Skin epidermis (tissue), 12 donors: ENCODE measurements around the gene SWSAP1.
A peak's percentile ranks its signal among the peaks of the same experiment; 100 is the strongest.
"Not testable (repeated sequence)": the region's sequence is repeated elsewhere in the genome, so short reads cannot be mapped to it uniquely, and the experiment has no call there.

ENCODE experiments used
- H3K27ac ChIP-seq, 21 experiments: fragments of 200-600 bp; sonication (generic) in 11 of 21; one replicate each; pipeline ENCODE4 v1.5.0; 2020; ENCODE audit warnings: mild to moderate bottlenecking in 3 of 21, inconsistent platforms in 2 of 21, moderate library complexity in 2 of 21
- H3K4me3 ChIP-seq, 7 experiments: fragments of 200-600 bp; sonication (generic) in 2 of 7; one replicate each; pipeline ENCODE4 v1.5.0; 2020; ENCODE audit warnings: inconsistent platforms in 2 of 7, mild to moderate bottlenecking in 2 of 7, moderate library complexity in 1 of 7

SWSAP1 gene

DNA sequence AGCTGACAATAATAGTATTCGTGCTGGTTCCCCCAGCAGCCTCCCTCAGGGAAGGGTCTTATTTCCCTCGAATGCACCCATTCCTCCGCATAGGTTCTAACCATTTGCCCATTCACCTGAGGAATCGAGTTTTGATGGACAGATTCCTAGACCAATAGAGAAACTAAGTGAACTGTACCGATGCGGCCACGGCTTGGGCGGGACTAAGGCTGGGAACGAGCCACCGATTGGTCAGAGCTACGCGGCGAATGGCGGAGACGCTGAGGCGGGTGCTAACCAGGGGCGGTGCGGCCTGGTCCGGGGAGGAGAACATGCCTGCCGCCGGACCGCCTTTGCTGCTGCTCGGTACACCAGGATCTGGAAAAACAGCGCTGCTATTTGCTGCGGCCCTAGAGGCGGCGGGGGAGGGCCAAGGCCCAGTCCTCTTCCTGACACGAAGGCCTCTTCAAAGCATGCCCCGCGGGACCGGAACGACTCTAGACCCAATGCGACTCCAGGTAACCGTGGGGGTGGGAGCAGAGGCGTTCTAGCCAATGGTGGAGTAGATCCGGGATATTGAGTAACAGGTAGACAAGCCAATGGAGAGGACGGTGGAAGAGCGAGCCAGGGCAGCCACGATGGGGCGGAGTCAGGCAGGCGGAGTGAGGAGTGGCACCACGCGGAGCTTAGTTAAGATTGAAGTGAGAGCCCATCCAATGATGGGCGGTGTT lies at the start of gene SWSAP1:
SWSAP1 (plus strand) TSS at position 234 of the 710 bp plus-strand sequence; CDS start at position 249, 15 bp downstream.
- Histone ChIP-seq H3K27ac (peak within 1 kb of the TSS; percentile 48 to 99 (median 95)), H3K4me3 (peak within 1 kb of the TSS; percentile 43 to 52 (median 46))

- H3K27ac ChIP-seq: peak overlapping the region in 20 of 21 experiments; percentile 3 to 86 (median 59)
- H3K4me3 ChIP-seq: no peak overlapping the region
These were observed 49.6 kb upstream of the SWSAP1 start for GRCh38 chr19:11324748-11325389.

GRCh38 chr19:11325544-11325943 lies 48.9 kb upstream of the SWSAP1 start:
- peak overlapping the region in 5 of 21 experiments; percentile 65 to 86 (median 75) for H3K27ac ChIP-seq
- H3K4me3 ChIP-seq: no peak overlapping the region

DNA sequence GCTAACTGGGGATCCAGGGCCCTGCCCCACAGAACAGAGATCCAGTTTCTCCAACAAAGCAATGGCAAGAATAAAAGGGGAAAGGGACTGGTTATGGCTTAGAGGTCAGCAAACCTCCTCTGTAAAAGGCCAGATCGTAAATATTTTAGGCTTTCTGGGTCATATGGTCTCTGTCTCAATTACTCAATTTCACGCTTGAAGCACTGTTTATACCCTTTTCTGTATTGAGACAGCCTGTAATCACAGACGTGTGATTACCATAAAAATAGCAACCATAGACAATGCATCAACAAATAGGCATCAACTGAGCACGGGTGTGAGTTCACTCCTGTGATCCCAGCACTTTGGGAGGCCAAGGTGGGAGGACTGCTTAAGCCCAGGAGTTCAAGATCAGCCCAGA lies 44.3 kb upstream of the SWSAP1 start:
- Histone ChIP-seq H3K27ac (no peak overlapping the region), H3K4me3 (no peak overlapping the region)

GRCh38 chr19:11331502-11331901 lies 43.0 kb upstream of the SWSAP1 start:
- H3K27ac ChIP-seq: no peak overlapping the region

DNA sequence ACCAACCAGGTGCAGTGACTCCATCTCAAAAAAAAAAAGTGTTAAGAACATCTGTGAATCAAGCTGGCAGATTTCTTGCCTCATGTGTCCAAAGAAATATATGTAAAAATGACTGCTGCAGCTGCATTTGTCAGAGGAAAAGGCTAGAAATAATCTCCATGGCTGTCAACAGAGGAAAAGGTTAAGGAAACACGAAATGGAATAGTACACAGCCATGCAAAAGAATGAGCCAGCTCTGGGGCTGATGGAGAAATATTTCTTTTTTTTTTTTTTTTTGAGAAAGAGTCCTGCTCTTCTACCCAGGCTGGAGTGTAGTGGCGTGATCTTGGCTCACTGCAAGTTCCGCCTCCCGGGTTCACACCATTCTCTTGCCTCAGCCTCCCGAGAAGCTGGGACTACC lies 41.6 kb upstream of the SWSAP1 start:
- H3K4me3 ChIP-seq: no peak overlapping the region
- no peak overlapping the region for H3K27ac ChIP-seq

More at GRCh38 chr19:11331502-11331901, 43.0 kb upstream of the SWSAP1 start:
- no peak overlapping the region for H3K4me3 ChIP-seq

- H3K4me3 ChIP-seq, H3K27ac ChIP-seq: not testable (repeated sequence)
These were observed 40.6 kb upstream of the SWSAP1 start for GRCh38 chr19:11333838-11334237.

GRCh38 chr19:11335449-11336146 lies 38.9 kb upstream of the SWSAP1 start:
- Histone ChIP-seq H3K4me3 (no peak overlapping the region), H3K27ac (no peak overlapping the region)

DNA sequence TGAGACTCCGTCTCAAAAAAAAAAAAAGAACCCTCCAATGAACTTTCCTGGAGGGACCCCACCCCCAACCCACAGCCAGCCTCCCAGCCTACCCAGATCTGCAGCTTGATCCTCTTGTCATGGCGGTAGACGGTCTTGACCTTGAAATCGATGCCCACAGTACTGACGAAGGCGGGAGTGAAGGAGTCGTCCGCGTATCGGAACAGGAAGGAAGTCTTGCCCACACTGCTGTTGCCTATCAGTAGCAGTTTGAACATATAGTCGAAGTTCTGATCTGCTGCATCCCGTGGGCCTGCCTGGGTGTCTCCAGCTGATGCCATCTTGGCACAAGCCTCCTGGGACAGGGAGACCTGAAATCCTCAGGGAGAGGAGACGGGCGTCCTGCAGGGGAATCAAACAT lies 37.4 kb upstream of the SWSAP1 start:
- H3K27ac ChIP-seq: peak overlapping the region in 1 of 21 experiments; percentile 5

DNA sequence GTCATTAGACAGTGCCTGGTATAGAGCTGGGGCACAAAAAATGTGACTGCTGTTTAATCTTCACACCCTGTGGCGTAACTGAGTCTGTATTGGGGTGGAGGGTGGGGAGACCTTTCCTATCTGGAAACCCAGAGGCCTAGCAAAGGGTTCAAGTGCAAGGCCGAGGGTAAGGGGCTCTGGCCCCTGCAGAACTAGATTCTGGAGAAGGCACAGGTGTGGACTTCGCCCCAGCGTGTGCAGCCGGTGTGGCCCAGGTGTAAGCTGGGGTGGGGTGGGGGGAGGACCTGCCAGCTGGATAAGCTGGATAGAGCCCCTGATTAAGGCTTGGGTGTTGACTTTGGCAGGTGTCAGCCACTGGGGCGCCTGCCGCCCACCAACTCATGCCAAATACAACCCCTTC lies 36.3 kb upstream of the SWSAP1 start:
- Histone ChIP-seq H3K27ac (peak overlapping the region in 16 of 21 experiments; percentile 79 to 97 (median 85)), H3K4me3 (peak overlapping the region in 6 of 7 experiments; percentile 60 to 86 (median 77))

More for the DNA sequence above, 37.4 kb upstream of the SWSAP1 start:
- no peak overlapping the region for H3K4me3 ChIP-seq

DNA sequence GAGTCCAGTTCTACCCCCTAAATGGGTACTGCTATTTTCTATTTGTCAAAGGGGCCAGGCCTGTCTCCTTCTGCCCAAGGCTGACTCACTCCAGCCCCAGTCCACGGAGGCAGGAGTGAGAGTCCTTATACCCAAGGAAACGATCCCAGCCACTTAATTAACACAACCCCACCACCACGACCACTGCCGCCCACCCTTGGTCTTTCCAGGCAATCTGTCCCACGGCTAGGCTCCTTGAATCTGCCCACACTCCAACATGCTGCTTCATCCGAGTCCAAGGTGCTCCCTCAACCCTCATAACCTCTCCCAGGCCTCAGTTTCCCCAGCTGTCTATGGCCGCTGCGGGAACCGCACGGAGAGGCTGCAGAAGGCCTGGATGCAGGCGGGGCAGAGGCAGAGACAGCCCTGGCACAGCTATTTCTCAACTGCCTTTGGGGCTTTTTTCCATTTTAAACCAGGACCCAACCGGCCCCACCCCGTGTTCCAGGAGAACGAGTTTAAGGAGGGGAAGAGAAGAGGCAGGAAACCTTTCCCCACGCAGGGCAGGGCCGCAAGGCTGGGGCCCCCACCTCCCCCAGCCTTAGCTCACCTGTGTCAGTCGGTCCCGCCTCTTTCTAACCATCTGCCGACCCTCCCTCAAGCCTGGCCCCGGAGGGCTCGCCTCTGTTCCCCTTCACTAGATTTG lies 35.8 kb upstream of the SWSAP1 start:
- H3K27ac ChIP-seq: peak overlapping the region; percentile 43 to 97 (median 85)

GRCh38 chr19:11339254-11340098 lies 35.0 kb upstream of the SWSAP1 start, which contains the start of gene RAB3D:
TSS of gene RAB3D (minus strand) at chr19:11339657. CDS start at chr19:11337399, 2,258 bp downstream.
- H3K4me3 ChIP-seq: peak within 1 kb of the TSS; percentile 60 to 90 (median 79)
- H3K27ac ChIP-seq: peak within 1 kb of the TSS; percentile 43 to 97 (median 85)

More for the DNA sequence above, 35.8 kb upstream of the SWSAP1 start:
- H3K4me3 ChIP-seq: peak overlapping the region; percentile 60 to 90 (median 79)

DNA sequence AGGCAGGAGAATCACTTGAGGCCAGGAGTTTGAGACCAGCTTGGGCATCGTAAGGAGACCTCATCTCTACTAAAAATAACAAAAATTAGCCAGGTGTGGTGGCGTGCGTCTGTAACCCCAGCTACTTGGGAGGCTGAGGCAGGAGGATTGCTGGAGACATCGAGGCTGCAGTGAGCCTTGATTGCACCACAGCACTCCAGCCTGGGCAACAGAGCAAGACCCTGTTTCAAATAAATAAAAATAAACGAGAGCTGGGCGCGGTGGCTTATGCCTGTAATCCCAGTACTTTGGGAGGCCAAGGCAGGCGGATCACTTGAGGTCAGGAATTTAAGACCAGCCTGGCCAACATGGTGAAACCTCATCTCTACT lies 34.4 kb upstream of the SWSAP1 start:
- peak overlapping the region in 15 of 21 experiments; percentile 8 to 97 (median 87) for H3K27ac ChIP-seq
- H3K4me3 ChIP-seq: peak overlapping the region in 4 of 7 experiments; percentile 63 to 90 (median 80)

- H3K4me3 ChIP-seq: no peak overlapping the region
- H3K27ac ChIP-seq: peak overlapping the region in 1 of 21 experiments; percentile 24
These were observed 32.0 kb upstream of the SWSAP1 start for GRCh38 chr19:11342429-11342828.

DNA sequence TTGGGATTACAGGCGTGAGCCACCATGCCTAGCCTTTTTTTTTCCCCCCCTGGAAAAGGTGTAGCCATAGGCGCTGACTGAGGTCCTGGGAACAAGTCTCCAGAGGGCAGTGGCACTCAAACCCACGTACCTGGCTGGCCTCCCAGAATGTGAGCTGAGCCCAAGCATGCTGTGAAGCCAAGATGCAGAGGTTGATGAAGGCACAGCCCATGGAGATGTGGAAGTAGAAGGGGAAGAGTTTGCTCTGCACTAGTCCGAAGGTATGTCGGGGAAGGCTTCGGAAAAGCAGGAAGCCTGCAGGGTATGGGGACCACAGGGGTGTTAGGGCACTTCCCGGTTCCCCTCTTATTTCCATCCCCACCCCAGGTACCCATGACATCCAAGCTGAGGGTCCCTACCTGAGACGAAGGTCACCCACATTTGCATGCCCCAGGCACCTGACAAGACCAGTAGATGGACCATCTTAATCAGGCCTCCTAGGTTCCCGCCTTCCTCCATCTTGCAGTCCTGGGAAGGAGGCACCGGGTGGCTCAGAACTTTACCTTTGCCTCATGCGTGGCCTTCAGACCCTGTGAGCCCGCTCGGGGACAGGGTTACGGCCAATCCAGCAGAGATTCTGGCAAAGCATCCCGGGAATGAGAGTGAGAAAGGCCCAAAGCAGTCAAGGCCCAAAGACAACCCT lies 29.2 kb upstream of the SWSAP1 start:
- Histone ChIP-seq H3K27ac (peak overlapping the region in 17 of 21 experiments; percentile 68 to 91 (median 84)), H3K4me3 (peak overlapping the region; percentile 53 to 76 (median 67))

DNA sequence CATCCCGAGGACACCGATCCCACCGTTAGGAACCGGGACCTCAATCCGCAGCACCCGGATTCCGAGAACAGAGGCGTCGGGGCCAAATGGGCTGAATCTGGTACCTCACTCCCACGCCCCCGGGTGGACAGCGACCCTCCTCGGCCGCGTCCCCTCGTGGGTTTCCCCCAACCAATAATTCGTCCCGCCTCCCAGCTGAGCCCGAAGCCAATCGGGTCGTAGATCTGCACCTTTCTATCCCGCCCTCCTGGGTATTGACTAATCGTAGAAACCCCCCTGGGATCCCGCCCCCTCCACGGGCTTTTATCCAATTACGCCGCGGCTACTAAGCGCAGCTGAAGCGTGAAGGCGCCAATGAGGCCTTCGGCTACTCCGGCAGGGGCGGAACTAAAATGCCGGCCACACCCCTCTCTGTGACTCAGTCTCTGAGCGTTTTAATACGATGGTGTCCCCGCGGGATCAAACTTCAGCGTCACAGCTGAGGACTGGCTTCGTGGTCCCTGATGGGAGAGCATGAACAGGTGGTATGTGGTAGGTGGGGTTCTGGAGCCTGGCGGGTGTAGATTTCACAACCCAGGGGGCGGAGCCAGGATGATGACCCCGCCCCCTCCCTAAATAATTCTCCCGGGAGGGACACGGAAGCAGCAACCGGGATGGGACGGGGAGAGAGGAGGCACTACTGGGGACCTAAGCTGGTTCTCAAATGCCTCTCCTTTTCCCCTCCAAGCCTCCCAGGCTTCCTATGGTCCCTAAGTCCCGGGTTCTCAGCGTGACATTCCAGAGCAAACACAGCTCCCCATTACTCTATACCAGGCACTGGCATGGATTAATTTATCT lies 28.1 kb upstream of the SWSAP1 start, which contains the start of the genes CCDC159 and TMEM205:
CCDC159 (plus strand) TSS at position 416 of the 837 bp plus-strand sequence; CDS start at position 504, 88 bp downstream.
TMEM205 (minus strand) TSS at position 165 of the 837 bp plus-strand sequence. CDS start 649 bp downstream, outside the sequence.
- H3K4me3 ChIP-seq: peak within 1 kb of the TSS; percentile 53 to 76 (median 67)
- peak within 1 kb of the TSS in 20 of 21 experiments; percentile 60 to 91 (median 83) for H3K27ac ChIP-seq

GRCh38 chr19:11347546-11348039 lies 26.9 kb upstream of the SWSAP1 start:
- H3K4me3 ChIP-seq: no peak overlapping the region
- H3K27ac ChIP-seq: peak overlapping the region in 2 of 21 experiments; percentile 81 to 86
